HAP-1 (cell line): ENCODE measurements around the gene PDE4C.

Source experiments
- DNase-seq, 2 experiments: peaks; one replicate each; pipeline ENCODE4 v3.0.0-alpha.2; 2016 to 2020; ENCODE audit warnings: low spot score in 2 of 2
- H3K27me3 ChIP-seq: fragments of 250-450 bp; sonication (Bioruptor Pico); 2 replicates; pipeline ENCODE4 v1.5.1; 2020; ENCODE audit warnings: low read depth, mild to moderate bottlenecking, moderate library complexity
- H3K36me3 ChIP-seq: fragments of 250-450 bp; sonication (Bioruptor Pico); replicated peaks from 2 replicates; pipeline ENCODE4 v1.5.1; 2020; ENCODE audit warnings: mild to moderate bottlenecking
- H3K4me1 ChIP-seq: fragments of 250-450 bp; sonication (Bioruptor Pico); 2 replicates; pipeline ENCODE4 v1.5.1; 2020; ENCODE audit warnings: mild to moderate bottlenecking
- H3K4me3 ChIP-seq: fragments of 250-450 bp; sonication (Bioruptor Pico); 2 replicates; pipeline ENCODE4 v1.5.1; 2020; ENCODE audit warnings: mild to moderate bottlenecking, moderate library complexity
- H3K9me3 ChIP-seq: fragments of 250-450 bp; sonication (Bioruptor Pico); 2 replicates; pipeline ENCODE4 v1.5.1; 2020; ENCODE audit warnings: mild to moderate bottlenecking, moderate library complexity
- in situ Hi-C: fragments of 300-500 bp; cut with MboI; formaldehyde crosslinking; loops from 3 replicates; pipeline ENCODE4 v1.14.3; 2020; ENCODE audit warnings: low sequenced_read_pairs, inconsistent platforms, mixed read lengths

PDE4C gene

GRCh38 chr19:18194554-18195238, 31.5 kb downstream of the PDE4C start:
- Histone ChIP-seq H3K36me3 (peaks cover 37% of the 10 kb centered on the region), H3K4me1 (peaks cover 12% of the 10 kb centered on the region), H3K4me3 (peak overlapping the region; percentile 94), H3K27me3 (no peaks in the 10 kb centered on the region), H3K9me3 (no peaks in the 10 kb centered on the region)
- peak; percentile 42 to 78 for DNase-seq
- in situ Hi-C loops = no loop called here

- no peaks in the 10 kb centered on the region for H3K27me3 ChIP-seq
- no peak for DNase-seq
- peaks cover 31% of the 10 kb centered on the region for H3K36me3 ChIP-seq
- peaks cover 12% of the 10 kb centered on the region for H3K4me1 ChIP-seq
- in situ Hi-C loops = no loop called here
- H3K9me3 ChIP-seq = no peaks in the 10 kb centered on the region
- H3K4me3 ChIP-seq = peak overlapping the region; percentile 94
Measured at GRCh38 chr19:18194181-18194530, 32.1 kb downstream of the PDE4C start.

- DNase-seq = peak in 1 of 2 experiments; percentile 40
- peaks cover 12% of the 10 kb centered on the region for H3K4me1 ChIP-seq
- in situ Hi-C loops = no loop called here
- H3K4me3 ChIP-seq = peak overlapping the region; percentile 94
- H3K9me3 ChIP-seq = no peaks in the 10 kb centered on the region
- peaks cover 25% of the 10 kb centered on the region for H3K36me3 ChIP-seq
- H3K27me3 ChIP-seq = no peaks in the 10 kb centered on the region
Measured at GRCh38 chr19:18193388-18194180, 32.7 kb downstream of the PDE4C start.

- H3K36me3 ChIP-seq = peaks cover 19% of the 10 kb centered on the region
- in situ Hi-C loops = no loop called here
- peaks cover 12% of the 10 kb centered on the region for H3K4me1 ChIP-seq
- peak within 1 kb of the TSS; percentile 94 for H3K4me3 ChIP-seq
- H3K9me3 ChIP-seq = no peaks in the 10 kb centered on the region
- no peaks in the 10 kb centered on the region for H3K27me3 ChIP-seq
- peak; percentile 99 to 100 for DNase-seq
Measured at GRCh38 chr19:18192673-18193387, 33.4 kb downstream of the PDE4C start, which contains the start of gene MPV17L2. Gene MPV17L2, plus strand, starts transcription at chr19:18193218. Its CDS starts 64 bp downstream, at chr19:18193282.

- in situ Hi-C loops = no loop called here
- DNase-seq = peak in 1 of 2 experiments; percentile 41
- Histone ChIP-seq H3K4me3 (no peak overlapping the region), H3K4me1 (peaks cover 12% of the 10 kb centered on the region), H3K27me3 (no peaks in the 10 kb centered on the region), H3K9me3 (no peaks in the 10 kb centered on the region), H3K36me3 (peaks cover 15% of the 10 kb centered on the region)
Measured at GRCh38 chr19:18191640-18192062, 34.6 kb downstream of the PDE4C start.

GRCh38 chr19:18190278-18190677, 36.0 kb downstream of the PDE4C start:
- in situ Hi-C loops = no loop called here
- Histone ChIP-seq H3K27me3 (no peaks in the 10 kb centered on the region), H3K9me3 (no peaks in the 10 kb centered on the region), H3K4me3 (no peak overlapping the region), H3K4me1 (peaks cover 22% of the 10 kb centered on the region), H3K36me3 (peaks cover 7% of the 10 kb centered on the region)
- DNase-seq = no peak

GRCh38 chr19:18185538-18185937, 40.7 kb downstream of the PDE4C start:
- no peaks in the 10 kb centered on the region for H3K27me3 ChIP-seq
- H3K4me3 ChIP-seq = no peak overlapping the region
- H3K9me3 ChIP-seq = no peaks in the 10 kb centered on the region
- peak; percentile 48 to 79 for DNase-seq
- peaks cover 14% of the 10 kb centered on the region for H3K4me1 ChIP-seq
- no peaks in the 10 kb centered on the region for H3K36me3 ChIP-seq
- in situ Hi-C loops = no loop called here

- no peak for DNase-seq
- H3K4me1 ChIP-seq = peaks cover 14% of the 10 kb centered on the region
- H3K27me3 ChIP-seq = no peaks in the 10 kb centered on the region
- in situ Hi-C loops = no loop called here
- no peaks in the 10 kb centered on the region for H3K9me3 ChIP-seq
- H3K4me3 ChIP-seq = no peak overlapping the region
- peaks cover 5% of the 10 kb centered on the region; the same call in 1 of the 2 replicates for H3K36me3 ChIP-seq
Measured at GRCh38 chr19:18183529-18183928, 42.7 kb downstream of the PDE4C start.

GRCh38 chr19:18179957-18180356, 46.3 kb downstream of the PDE4C start:
- Histone ChIP-seq H3K36me3 (peaks cover 21% of the 10 kb centered on the region), H3K4me3 (no peak overlapping the region), H3K27me3 (no peaks in the 10 kb centered on the region), H3K9me3 (no peaks in the 10 kb centered on the region), H3K4me1 (peaks cover 5% of the 10 kb centered on the region)
- no peak for DNase-seq
- in situ Hi-C loops = no loop called here

- Histone ChIP-seq H3K4me3 (no peak overlapping the region), H3K9me3 (no peaks in the 10 kb centered on the region), H3K4me1 (peaks cover 9% of the 10 kb centered on the region), H3K36me3 (peaks cover 21% of the 10 kb centered on the region), H3K27me3 (no peaks in the 10 kb centered on the region)
- in situ Hi-C loops = no loop called here
- no peak for DNase-seq
Measured at GRCh38 chr19:18176367-18177310, 49.6 kb downstream of the PDE4C start.

GRCh38 chr19:18174983-18175382, 51.3 kb downstream of the PDE4C start:
- Histone ChIP-seq H3K4me3 (peak overlapping the region; percentile 57), H3K9me3 (no peaks in the 10 kb centered on the region), H3K4me1 (peaks cover 9% of the 10 kb centered on the region), H3K27me3 (no peaks in the 10 kb centered on the region), H3K36me3 (peaks cover 21% of the 10 kb centered on the region)
- DNase-seq = no peak
- in situ Hi-C loops = no loop called here
